HL-60 (cell line): ENCODE results near the gene NKD1.
A peak's percentile ranks its signal among the peaks of the same experiment; 100 is the strongest.

Experiments used
- DNase-seq, 2 experiments: peaks; one replicate each; pipeline ENCODE4 v3.0.0-alpha.2; 2010 to 2020; ENCODE audit warnings: low read depth in 1 of 2, low spot score in 1 of 2
- H3K27ac ChIP-seq: fragments of 250-450 bp; sonication (Bioruptor Pico); replicated peaks from 2 replicates; pipeline ENCODE4 v1.5.1; 2020; ENCODE audit warnings: mild to moderate bottlenecking, moderate library complexity
- H3K27me3 ChIP-seq: fragments of 250-450 bp; sonication (Bioruptor Pico); 2 replicates; pipeline ENCODE4 v1.5.1; 2021; ENCODE audit warnings: mild to moderate bottlenecking, moderate library complexity; ENCODE audit not compliant: insufficient read depth, poor library complexity, severe bottlenecking
- H3K4me3 ChIP-seq: replicated peaks from 2 replicates; pipeline ENCODE4 v1.5.1; 2011; ENCODE audit warnings: mild to moderate bottlenecking, control low read depth, low read length; ENCODE audit not compliant: insufficient read depth
- CTCF ChIP-seq: IDR thresholded peaks from one replicate; pipeline ENCODE4 v1.5.1; 2011; ENCODE audit warnings: low read length, control low read depth, inconsistent platforms; ENCODE audit not compliant: insufficient read depth
- GABPA ChIP-seq: IDR thresholded peaks from 2 replicates; pipeline ENCODE4 v1.6.1; 2012; ENCODE audit warnings: low read depth
- POLR2AphosphoS5 ChIP-seq: IDR thresholded peaks from 2 replicates; pipeline ENCODE4 v1.6.1; 2012; ENCODE audit warnings: low read depth
- REST ChIP-seq: IDR thresholded peaks from 2 replicates; pipeline ENCODE4 v1.6.1; 2012; ENCODE audit warnings: low read depth; ENCODE audit not compliant: insufficient replicate concordance
- SPI1 ChIP-seq: IDR thresholded peaks from 2 replicates; pipeline ENCODE4 v1.6.1; 2012; ENCODE audit warnings: low read depth, mild to moderate bottlenecking, borderline replicate concordance

NKD1 gene

GRCh38 chr16:50584033-50584722 is 36.0 kb downstream of the NKD1 start:
- Histone ChIP-seq H3K27ac (no peak overlapping the region), H3K4me3 (no peak overlapping the region), H3K27me3 (no peaks in the 10 kb centered on the region)
- DNase-seq: peak; percentile 30 to 33
- TF ChIP-seq REST: no peak
- peak; percentile 69; the same call in 1 of the 2 replicates for TF ChIP-seq SPI1

GRCh38 chr16:50585331-50585776 is 37.2 kb downstream of the NKD1 start:
- no peaks in the 10 kb centered on the region for H3K27me3 ChIP-seq
- TF ChIP-seq CTCF (no peak), GABPA (no peak), REST (no peak), SPI1 (no peak), POLR2AphosphoS5 (no peak)
- DNase-seq: no peak
- H3K27ac ChIP-seq: no peak overlapping the region
- H3K4me3 ChIP-seq: no peak overlapping the region

GRCh38 chr16:50587543-50587942 is 39.3 kb downstream of the NKD1 start:
- H3K27me3 ChIP-seq: no peaks in the 10 kb centered on the region
- no peak for DNase-seq
- H3K4me3 ChIP-seq: no peak overlapping the region
- H3K27ac ChIP-seq: no peak overlapping the region
- TF ChIP-seq CTCF (no peak), POLR2AphosphoS5 (no peak), SPI1 (no peak), GABPA (no peak), REST (no peak)
